ENCODE data around the gene DNAH14.
"Not testable (repeated sequence)": the region's sequence is repeated elsewhere in the genome, so short reads cannot be mapped to it uniquely, and the experiment has no call there.

DNA sequence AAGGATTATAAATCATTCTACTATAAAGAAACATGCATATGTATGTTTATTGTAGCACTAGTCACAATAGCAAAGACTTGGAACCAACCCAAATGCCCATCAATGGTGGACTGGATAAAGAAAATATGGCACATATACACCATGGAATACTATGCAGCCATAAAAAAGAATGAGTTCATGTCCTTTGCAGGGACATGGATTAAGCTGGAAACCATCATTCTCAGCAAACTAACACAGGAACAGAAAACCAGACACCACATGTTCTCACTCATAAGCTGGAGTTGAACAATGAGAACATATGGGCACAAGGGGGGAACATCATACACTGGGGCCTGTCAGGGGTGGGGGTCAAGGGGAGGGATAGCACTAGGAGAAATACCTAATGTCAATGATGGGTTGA lies 300.0 kb downstream of the DNAH14 start:
- TF ChIP-seq POLR2AphosphoS5 (IDR thresholded peaks at IDR 0.05; ENCODE audit: low read depth); EZH2 (IDR thresholded peaks at IDR 0.05; ENCODE audit: low read depth, unreplicated experiment); EZH2phosphoT487 (IDR thresholded peaks at IDR 0.05; ENCODE audit: unreplicated experiment); STAT1 (IDR thresholded peaks at IDR 0.05; ENCODE audit: unreplicated experiment): not testable (repeated sequence)
- TF ChIP-seq, protein P1, sequence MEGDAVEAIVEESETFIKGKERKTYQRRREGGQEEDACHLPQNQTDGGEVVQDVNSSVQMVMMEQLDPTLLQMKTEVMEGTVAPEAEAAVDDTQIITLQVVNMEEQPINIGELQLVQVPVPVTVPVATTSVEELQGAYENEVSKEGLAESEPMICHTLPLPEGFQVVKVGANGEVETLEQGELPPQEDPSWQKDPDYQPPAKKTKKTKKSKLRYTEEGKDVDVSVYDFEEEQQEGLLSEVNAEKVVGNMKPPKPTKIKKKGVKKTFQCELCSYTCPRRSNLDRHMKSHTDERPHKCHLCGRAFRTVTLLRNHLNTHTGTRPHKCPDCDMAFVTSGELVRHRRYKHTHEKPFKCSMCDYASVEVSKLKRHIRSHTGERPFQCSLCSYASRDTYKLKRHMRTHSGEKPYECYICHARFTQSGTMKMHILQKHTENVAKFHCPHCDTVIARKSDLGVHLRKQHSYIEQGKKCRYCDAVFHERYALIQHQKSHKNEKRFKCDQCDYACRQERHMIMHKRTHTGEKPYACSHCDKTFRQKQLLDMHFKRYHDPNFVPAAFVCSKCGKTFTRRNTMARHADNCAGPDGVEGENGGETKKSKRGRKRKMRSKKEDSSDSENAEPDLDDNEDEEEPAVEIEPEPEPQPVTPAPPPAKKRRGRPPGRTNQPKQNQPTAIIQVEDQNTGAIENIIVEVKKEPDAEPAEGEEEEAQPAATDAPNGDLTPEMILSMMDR (conservative IDR thresholded peaks at IDR 0.05; ENCODE audit: low read depth in 2 of 2), result not testable (repeated sequence)

All from GM23338 (cell line).